ENCODE results near the gene DNAH9. TPM values are rescaled to one million over a fixed set of nuclear protein-coding genes. Genes with fewer than 3 reads are reported as not detected.

DNAH9 gene, protein sequence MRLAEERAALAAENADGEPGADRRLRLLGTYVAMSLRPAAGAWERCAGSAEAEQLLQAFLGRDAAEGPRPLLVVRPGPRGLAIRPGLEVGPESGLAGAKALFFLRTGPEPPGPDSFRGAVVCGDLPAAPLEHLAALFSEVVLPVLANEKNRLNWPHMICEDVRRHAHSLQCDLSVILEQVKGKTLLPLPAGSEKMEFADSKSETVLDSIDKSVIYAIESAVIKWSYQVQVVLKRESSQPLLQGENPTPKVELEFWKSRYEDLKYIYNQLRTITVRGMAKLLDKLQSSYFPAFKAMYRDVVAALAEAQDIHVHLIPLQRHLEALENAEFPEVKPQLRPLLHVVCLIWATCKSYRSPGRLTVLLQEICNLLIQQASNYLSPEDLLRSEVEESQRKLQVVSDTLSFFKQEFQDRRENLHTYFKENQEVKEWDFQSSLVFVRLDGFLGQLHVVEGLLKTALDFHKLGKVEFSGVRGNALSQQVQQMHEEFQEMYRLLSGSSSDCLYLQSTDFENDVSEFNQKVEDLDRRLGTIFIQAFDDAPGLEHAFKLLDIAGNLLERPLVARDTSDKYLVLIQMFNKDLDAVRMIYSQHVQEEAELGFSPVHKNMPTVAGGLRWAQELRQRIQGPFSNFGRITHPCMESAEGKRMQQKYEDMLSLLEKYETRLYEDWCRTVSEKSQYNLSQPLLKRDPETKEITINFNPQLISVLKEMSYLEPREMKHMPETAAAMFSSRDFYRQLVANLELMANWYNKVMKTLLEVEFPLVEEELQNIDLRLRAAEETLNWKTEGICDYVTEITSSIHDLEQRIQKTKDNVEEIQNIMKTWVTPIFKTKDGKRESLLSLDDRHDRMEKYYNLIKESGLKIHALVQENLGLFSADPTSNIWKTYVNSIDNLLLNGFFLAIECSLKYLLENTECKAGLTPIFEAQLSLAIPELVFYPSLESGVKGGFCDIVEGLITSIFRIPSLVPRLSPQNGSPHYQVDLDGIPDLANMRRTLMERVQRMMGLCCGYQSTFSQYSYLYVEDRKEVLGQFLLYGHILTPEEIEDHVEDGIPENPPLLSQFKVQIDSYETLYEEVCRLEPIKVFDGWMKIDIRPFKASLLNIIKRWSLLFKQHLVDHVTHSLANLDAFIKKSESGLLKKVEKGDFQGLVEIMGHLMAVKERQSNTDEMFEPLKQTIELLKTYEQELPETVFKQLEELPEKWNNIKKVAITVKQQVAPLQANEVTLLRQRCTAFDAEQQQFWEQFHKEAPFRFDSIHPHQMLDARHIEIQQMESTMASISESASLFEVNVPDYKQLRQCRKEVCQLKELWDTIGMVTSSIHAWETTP (N-terminal part only)
- 1.7 TPM for total RNA-seq

DNA sequence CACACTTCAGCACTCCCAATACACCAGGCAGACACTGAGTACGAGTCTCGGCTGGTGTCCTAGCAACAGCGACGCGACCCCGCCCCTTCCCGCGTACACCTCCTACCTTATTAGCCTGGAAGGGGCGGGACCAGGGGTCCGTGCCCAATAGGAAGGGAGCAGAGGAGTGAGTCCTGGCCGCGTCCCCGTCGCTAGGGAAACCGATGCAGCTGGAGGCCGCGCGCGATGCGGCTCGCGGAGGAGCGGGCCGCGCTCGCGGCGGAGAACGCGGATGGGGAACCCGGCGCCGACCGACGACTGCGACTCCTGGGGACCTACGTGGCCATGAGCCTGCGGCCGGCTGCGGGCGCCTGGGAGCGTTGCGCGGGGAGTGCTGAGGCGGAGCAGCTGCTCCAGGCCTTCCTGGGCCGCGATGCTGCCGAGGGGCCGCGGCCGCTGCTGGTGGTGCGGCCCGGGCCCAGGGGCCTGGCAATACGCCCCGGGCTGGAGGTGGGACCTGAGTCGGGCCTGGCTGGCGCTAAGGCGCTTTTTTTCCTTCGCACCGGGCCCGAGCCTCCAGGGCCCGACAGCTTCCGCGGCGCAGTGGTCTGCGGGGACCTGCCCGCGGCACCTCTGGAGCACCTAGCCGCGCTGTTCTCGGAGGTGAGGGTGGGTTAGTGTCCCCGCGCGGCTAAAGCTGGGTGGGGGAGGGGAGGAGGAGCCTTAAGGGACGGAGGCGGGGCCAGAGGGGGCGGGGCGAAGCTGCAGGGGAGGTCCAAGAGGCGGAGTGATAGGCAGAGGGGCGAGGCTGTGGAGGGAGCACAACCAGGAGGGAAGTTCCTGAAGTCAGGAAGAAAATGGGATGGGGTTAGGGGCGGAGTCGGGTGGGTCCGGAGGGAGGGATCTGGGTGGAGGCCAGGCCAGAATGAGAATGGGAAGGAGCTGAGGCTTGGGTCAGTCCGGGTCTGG, at the start of gene DNAH9:
DNAH9 (plus strand) TSS at position 197 of the 948 bp plus-strand sequence; CDS start at position 226, 29 bp downstream.
- peak; percentile 96 for DNase-seq (ENCODE audit: low spot score)

DNA sequence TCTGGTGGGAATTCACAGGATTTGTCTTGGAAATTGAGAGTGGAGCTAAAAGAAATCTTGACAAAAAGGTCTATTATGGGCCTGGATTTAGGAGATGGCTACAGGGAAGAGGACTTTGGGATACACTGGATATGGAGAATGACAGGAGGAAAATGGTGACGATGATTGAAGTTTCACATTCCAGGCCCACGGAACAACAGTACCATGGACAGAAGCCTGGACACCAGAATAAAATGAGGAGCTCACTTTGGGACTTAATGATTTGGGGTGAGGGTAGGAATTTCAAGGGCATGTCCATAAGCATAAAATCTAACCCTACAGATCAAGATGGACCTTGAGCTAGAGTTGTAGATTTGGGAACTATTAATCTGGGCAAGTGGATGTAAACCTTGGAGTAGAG, 47.8 kb upstream of the DNAH9 start:
- no peak for DNase-seq (ENCODE audit: low spot score)

- DNase-seq (ENCODE audit: low spot score) = no peak
Measured at GRCh38 chr17:11551442-11551841, 46.8 kb upstream of the DNAH9 start.

GRCh38 chr17:11553135-11553534, 45.1 kb upstream of the DNAH9 start:
- DNase-seq (ENCODE audit: low spot score) = no peak

- no peak for DNase-seq (ENCODE audit: low spot score)
Measured at GRCh38 chr17:11554042-11554441, 44.2 kb upstream of the DNAH9 start.

DNA sequence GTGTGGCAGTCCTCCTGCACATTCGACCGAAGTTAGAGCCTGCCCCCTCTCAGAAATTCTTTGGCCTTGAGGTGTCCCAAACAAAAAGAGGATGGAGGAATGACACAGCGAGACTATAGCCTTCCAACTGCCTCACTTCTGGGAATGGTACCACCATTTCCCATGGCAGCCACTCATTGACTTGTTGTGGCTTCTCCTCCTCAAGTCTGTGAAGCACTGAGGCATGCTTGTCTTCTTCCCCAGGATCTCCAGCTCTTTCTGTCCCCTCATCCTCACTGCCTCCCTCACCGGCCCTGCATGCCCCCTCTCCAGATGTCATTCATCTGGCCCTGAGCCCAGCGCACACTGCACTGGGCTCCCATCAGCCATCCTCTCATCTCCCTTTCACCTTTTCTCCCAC, 43.7 kb upstream of the DNAH9 start:
- DNase-seq (ENCODE audit: low spot score) = no peak

- no peak for DNase-seq (ENCODE audit: low spot score)
Measured at GRCh38 chr17:11555530-11555929, 42.7 kb upstream of the DNAH9 start.

DNA sequence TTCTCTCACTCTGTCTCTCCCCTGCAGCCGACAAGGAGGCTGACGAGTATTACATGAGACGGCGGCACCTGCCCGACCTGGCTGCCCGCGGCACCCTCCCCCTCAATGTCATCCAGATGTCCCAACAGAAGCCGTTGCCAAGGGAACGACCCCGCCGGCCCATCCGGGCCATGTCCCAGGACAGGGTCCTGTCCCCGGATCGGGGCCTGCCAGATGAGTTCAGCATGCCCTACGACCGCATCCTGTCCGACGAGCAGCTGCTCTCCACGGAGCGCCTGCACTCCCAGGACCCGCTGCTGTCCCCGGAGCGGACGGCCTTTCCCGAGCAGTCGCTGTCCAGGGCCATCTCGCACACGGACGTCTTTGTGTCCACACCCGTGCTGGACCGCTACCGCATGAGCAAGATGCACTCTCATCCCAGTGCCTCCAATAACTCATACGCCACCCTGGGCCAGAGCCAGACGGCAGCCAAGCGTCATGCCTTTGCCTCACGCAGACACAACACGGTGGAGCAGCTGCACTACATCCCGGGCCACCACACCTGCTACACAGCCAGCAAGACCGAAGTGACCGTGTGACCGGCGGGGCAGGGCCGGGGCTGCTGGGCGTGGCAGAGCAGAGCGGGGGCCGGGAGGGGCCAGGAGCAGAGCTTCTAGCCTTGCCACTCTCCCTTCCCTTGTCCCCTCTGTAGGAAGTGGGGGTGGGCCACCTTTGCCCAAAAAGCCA, 40.4 kb upstream of the DNAH9 start:
- DNase-seq (ENCODE audit: low spot score) = no peak

DNA sequence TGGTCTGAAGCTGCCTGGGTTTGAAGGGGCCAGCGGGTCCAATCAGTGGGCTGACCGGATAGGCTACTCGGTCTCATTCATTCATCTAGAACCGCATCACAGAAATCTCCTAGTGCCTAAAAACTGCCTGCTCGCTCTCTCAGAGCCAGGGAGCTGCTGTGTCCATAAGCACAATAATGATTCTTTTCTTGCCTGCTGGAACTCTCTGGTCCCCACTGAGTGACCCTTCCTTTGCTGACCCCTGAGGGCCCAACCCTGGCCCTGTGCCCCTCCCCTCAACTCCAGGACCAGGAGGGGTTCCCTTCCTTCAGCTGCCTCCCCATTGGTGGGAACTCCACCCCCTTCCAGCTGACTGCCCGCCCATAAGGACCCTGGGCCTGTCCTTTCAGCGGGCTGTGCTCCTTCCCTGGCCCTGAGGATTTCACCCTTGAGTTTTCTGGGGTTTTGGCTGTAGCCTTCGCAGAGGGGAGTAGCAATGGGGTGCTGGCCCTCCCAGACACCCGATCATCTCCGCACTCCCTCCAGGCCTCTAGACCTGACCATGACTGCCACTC, 39.5 kb upstream of the DNAH9 start:
- no peak for DNase-seq (ENCODE audit: low spot score)

- DNase-seq (ENCODE audit: low spot score) = no peak
Measured at GRCh38 chr17:11559601-11560000, 38.7 kb upstream of the DNAH9 start.

DNA sequence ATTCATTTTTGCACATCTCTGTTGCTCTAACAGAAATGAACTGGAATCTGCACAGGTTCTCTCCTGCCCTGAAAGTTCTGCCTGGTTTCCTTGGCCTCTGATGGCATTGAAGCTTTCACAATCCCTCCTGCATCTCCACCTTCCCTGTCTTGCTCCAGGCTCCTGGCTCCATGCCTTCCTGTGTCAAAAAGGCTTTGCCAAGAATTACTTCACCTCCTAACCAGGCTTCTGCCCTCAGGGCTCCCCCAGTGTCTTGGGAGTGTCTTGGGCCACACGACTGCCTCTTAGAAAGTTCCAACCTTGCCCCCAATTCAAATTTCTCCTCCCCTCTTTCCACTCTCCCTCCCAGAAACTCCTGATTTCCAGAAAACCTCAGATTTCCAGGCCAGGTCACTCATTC, 37.0 kb upstream of the DNAH9 start:
- DNase-seq (ENCODE audit: low spot score) = no peak

- DNase-seq (ENCODE audit: low spot score) = no peak
Measured at GRCh38 chr17:11561702-11562101, 36.6 kb upstream of the DNAH9 start.

DNA sequence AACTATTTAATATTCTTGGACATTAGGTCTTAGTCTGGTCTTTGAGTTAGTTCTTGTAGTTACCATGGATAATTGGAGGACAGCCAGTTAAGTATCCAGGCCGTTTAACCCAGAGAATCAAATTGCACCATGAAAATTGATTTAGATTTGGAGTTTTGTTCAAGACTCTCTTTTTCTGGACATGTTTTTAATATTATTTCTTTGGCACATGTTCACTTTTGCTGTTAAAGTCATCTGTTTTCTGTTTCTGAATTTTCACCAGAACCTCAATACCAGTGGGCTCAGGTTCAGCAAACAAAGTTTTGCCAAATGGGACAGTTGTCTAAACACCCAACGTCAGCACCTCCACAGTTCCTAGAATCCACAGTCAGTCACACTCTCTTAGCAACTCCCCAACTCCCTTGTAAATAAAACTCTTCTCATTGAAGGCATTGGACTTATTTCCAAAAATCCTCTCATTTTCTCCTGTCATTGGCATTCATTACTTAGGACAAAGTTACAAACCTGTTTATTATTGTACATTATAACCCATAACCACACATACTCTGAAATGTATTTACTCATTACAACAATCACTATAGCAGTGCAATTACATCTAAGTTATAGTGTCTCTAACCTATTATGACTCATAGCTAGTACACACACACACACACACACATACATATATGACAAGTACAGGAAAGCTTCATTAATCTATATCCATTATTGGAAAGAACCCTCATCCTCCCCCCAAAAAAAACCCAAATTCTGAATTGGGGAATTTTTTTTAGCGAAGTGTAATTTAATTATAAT, 33.5 kb upstream of the DNAH9 start:
- DNase-seq (ENCODE audit: low spot score) = no peak

DNA sequence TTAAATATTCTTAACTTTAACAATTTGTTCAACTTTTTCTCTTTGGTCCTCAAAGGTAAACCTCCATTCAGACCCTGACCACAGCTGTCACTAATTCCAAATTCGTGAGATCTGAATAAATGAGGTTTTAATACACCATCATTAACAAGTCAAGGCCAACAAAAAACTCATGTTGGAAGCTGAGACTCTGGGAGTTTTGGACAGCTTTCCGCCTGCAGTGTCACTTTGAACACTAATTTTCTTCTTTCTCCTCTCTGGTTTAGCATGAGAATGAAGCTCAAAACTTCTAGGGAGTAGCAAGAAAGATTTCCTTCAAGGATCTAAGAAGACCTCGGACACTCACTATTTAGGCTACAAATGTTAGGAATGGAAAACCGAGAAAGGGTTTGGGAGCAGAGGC, 32.7 kb upstream of the DNAH9 start:
- DNase-seq (ENCODE audit: low spot score) = no peak

- no peak for DNase-seq (ENCODE audit: low spot score)
Measured at GRCh38 chr17:11578998-11579397, 19.3 kb upstream of the DNAH9 start.

GRCh38 chr17:11580677-11581076, 17.6 kb upstream of the DNAH9 start:
- no peak for DNase-seq (ENCODE audit: low spot score)

DNA sequence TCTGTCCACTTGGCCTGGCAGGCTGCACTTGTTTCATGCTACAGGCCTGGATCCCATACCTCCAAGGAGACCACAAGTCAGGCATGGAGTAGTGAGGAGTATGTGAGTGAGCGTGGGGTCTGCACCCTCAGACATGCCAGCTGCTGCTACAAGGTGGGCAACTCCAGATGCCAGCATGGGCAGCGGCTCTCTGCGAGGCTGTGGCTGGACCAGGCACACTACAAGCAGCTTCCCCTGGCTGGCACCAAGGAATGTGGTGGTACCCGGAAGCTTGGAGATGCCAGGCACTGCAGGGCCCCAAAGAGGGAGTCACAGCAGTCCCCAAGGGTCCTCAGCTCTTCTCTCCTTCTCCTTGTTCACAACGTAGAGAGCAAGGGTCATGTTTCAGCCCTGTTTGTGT, 16.1 kb upstream of the DNAH9 start:
- DNase-seq (ENCODE audit: low spot score) = no peak

- no peak for DNase-seq (ENCODE audit: low spot score)
Measured at GRCh38 chr17:11583306-11583992, 14.8 kb upstream of the DNAH9 start.

Measured in ureter (tissue), 1 donor.